LNCAP (cell line): ENCODE data around the gene ALDH16A1.

Source experiments
- TF ChIP-seq, protein P1 (sequence below): fragments of 450-650 bp; IDR thresholded peaks from 2 replicates; pipeline ENCODE4 v1.5.1; 2017; ENCODE audit warnings: mild to moderate bottlenecking

Gene ALDH16A1

DNA sequence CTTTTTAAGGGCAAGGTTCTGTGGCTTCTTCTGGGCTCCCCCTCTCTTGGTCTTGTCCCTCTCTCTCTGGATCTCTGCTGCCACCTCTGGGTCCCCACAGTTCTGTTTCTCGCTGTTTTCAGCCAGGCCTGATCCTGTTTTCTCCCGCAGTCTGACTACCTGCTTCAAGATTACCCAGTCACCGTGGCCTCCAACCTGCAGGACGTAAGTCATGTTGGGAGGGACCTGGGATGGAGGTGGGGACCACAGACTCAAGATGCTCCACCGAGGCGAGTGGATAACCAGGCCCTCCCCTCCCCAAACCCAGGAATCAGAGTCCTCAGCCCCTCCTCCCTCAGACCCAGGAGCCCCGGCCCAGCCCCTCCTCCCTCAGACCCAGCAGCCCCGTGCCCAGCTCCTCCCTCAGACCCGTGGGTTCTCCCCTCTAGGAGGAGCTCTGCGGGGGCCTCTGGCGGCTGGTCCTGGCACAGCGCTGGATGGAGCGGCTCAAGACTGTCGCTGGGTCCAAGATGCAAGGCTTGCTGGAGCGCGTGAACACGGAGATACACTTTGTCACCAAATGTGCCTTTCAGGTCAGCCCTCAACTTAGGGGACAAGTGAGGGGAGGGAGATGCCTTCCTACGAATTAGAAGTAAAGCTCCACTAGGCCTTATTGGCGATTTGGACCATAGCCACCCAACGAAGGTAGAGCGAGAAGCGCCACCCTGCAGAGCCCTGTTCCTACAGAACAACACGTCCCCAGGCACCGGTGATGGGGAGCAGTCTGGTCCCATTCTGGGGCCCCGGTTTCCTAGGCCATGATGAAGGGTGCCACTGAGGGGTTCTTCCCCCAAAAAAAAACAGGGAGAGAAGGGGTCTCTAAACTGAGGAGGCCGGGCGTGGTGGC is 23.2 kb downstream of the ALDH16A1 start:
- TF ChIP-seq, protein P1, sequence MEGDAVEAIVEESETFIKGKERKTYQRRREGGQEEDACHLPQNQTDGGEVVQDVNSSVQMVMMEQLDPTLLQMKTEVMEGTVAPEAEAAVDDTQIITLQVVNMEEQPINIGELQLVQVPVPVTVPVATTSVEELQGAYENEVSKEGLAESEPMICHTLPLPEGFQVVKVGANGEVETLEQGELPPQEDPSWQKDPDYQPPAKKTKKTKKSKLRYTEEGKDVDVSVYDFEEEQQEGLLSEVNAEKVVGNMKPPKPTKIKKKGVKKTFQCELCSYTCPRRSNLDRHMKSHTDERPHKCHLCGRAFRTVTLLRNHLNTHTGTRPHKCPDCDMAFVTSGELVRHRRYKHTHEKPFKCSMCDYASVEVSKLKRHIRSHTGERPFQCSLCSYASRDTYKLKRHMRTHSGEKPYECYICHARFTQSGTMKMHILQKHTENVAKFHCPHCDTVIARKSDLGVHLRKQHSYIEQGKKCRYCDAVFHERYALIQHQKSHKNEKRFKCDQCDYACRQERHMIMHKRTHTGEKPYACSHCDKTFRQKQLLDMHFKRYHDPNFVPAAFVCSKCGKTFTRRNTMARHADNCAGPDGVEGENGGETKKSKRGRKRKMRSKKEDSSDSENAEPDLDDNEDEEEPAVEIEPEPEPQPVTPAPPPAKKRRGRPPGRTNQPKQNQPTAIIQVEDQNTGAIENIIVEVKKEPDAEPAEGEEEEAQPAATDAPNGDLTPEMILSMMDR, result peak; percentile 24; the same call in 1 of the 2 replicates

DNA sequence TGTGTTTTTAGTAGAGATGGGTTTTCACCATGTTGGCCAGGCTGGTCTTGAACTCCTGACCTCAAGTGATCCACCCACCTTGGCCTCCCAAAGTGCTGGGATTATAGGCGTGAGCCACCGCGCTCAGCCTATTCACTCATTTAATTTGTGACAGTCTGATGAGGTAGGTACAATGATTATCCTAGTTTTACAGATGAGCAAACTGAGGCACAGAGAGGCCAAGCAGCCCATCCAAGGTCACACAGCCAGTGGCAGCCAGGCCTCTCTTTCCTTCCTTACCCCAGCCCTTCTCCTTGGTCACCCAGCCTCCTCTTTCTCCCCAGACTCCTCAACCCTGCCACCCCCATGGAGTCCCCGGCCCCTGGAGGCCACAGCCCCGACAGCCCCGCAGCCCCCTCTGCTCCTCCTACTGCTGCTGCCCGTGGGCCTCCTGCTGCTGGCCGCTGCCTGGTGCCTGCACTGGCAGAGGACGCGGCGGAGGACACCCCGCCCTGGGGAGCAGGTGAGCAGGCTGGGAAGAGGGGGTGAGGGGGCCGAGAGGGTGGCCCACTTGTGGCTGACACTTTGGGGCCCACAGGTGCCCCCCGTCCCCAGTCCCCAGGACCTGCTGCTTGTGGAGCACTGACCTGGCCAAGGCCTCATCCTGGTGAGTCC is 27.1 kb downstream of the ALDH16A1 start:
- TF ChIP-seq, protein P1, result no peak

DNA sequence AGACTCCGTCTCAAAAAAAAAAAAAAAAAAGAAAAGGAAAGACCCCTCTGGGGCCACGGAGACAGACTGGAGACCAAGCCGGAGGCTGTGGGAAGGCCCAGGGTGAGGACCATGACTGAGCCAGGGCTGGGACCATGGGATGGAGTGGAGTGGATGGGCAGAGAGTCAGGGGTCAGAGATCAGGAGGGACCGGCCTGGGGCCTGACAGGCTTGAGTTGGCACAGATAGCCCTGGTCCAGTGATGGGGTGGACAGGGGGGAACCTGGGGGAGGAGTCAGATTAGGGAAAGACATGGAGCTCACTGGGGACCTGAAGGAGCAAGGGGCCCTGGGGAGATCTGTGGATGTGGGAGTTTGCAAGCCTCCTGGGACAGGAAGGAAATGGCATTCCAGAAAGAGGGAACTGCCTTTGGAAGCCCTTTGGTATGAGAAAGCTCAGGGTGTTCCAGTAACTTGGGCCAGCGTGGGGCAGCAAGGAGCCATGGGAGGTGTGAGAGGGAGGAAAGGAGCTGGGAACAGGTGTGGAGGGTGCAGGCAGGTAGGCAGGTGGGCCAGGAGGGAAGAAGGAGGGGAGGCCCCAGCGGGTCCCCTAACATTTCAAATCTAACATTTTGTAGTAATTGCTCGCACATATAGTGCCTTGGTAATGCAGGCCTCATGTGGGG is 28.1 kb downstream of the ALDH16A1 start:
- TF ChIP-seq, protein P1, result no peak

DNA sequence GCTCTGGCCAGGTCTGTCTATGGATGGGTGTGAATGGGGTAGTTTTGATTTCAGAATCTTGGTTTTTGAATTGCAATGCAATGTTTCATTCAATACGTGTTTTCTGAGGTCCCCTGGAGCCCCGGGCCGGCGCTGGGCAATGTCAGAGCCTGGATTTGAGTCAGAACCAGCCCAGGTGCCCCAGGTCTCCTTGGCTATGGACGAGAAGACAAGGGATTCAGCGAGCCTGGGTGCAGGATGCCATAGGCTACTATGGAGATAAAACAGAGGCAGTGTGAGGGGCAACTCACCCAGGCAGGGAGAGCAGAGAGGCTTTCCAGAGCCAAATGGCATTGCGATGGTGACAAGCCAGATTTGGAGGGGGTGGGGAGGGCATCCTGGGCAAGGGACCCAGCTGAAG is 33.2 kb downstream of the ALDH16A1 start:
- TF ChIP-seq, protein P1, result no peak

DNA sequence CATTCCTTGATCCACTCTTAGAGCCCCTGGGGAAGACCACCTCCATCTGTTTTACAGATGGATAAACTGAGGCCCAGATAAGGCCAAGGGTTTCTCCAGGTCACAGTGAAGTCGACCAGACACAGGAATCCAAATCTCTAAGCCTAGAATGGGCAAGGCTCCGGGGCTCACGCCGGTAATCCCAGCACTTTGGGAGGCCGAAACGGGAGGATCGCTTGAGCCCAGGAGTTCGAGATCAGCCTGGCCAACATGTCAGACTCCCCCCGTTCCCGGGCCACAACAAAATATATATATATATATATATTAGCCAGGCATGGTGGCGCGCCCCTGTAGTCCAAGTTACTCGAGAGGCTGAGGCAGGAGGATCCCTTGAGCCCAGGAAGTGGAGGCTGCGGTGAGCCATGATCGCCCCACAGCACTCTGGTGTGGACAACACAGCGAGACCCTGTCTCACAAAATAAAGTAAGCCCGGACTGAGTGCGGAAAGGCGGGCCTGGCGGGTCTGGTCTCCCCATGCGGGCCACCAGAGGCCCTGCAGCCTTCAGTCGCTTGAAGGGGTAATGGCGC is 33.8 kb downstream of the ALDH16A1 start:
- TF ChIP-seq, protein P1, result no peak

DNA sequence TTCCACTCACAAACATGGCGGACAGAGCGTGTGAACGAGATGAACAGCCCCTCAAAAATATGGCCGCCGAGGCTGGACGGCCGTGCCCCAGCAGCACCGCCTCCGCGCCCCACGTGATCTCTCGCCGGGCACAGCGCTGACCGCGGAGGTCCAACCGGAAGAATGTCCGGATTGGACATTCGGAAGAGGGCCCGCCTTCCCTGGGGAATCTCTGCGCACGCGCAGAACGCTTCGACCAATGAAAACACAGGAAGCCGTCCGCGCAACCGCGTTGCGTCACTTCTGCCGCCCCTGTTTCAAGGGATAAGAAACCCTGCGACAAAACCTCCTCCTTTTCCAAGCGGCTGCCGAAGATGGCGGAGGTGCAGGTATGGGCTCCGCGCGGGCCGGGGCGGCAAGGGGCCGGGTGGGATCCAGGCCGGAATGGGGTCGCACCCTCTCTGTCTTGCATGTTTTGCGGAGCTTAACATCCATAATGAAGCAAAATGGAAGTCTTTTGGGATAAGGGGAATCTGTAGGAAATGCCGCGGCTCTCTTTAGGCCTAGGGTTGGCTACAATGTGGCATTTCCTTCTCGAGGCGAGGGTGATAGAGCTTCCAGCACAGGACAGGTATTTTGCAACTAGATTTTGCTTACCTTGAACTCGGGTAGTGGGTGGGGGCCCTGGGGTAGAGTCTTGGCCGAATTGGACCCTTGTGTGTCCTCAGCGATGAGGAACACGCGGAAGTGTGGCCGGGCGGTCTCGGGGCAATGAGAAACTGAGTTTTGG is 34.4 kb downstream of the ALDH16A1 start, which contains the start of gene RPL13A:
TSS of gene RPL13A (plus strand) at position 332 of the 769 bp plus-strand sequence. CDS start at position 354, 22 bp downstream.
- TF ChIP-seq, protein P1, result no peak
